Endothelial cell of umbilical vein (primary cell): ENCODE data around the gene UBE2E1.

Source experiments
- EZH2 ChIP-seq: IDR thresholded peaks from 2 replicates; pipeline ENCODE4 v1.6.1; 2012; ENCODE audit warnings: borderline replicate concordance, low read depth, mild to moderate bottlenecking, moderate library complexity, low read length, inconsistent platforms; ENCODE audit not compliant: severe bottlenecking
- FOS ChIP-seq: IDR thresholded peaks from 2 replicates; pipeline ENCODE4 v1.6.1; 2011; ENCODE audit warnings: mild to moderate bottlenecking, low read length, moderate library complexity, borderline replicate concordance; ENCODE audit not compliant: insufficient read depth
- POLR2A ChIP-seq: IDR thresholded peaks from 2 replicates; pipeline ENCODE4 v1.6.1; 2012; ENCODE audit warnings: low read depth, mild to moderate bottlenecking, control low read depth, low read length
- TF ChIP-seq, protein P1 (sequence below), 2 donors: IDR thresholded peaks; 1 replicate in 1 of 2; 2 replicates in 1 of 2; pipeline ENCODE4 v1.5.1; 2011; ENCODE audit warnings: low read length in 2 of 2, mild to moderate bottlenecking in 2 of 2, moderate library complexity in 2 of 2, control low read depth in 1 of 2, inconsistent platforms in 1 of 2, low read depth in 1 of 2; ENCODE audit not compliant: insufficient read depth in 1 of 2; ENCODE audit errors: extremely low read depth in 1 of 2

- TF ChIP-seq FOS: no peak
- TF ChIP-seq, protein P1, sequence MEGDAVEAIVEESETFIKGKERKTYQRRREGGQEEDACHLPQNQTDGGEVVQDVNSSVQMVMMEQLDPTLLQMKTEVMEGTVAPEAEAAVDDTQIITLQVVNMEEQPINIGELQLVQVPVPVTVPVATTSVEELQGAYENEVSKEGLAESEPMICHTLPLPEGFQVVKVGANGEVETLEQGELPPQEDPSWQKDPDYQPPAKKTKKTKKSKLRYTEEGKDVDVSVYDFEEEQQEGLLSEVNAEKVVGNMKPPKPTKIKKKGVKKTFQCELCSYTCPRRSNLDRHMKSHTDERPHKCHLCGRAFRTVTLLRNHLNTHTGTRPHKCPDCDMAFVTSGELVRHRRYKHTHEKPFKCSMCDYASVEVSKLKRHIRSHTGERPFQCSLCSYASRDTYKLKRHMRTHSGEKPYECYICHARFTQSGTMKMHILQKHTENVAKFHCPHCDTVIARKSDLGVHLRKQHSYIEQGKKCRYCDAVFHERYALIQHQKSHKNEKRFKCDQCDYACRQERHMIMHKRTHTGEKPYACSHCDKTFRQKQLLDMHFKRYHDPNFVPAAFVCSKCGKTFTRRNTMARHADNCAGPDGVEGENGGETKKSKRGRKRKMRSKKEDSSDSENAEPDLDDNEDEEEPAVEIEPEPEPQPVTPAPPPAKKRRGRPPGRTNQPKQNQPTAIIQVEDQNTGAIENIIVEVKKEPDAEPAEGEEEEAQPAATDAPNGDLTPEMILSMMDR (IDR thresholded peaks at IDR 0.05; ENCODE audit: extremely low read depth in 1 of 2, insufficient read depth in 1 of 2, low read depth in 1 of 2, low read length in 2 of 2): no peak
- TF ChIP-seq EZH2: no peak
- TF ChIP-seq POLR2A: no peak
These were observed 25.2 kb downstream of the UBE2E1 start for GRCh38 chr3:23830869-23831484.
